ENCODE measurements around the gene ATP10A. TPM values are rescaled to one million over a fixed set of nuclear protein-coding genes. Genes with fewer than 3 reads are reported as not detected.

Gene ATP10A
- total RNA-seq, 1 experiment from 2014 or later: 2.1 TPM

DNA sequence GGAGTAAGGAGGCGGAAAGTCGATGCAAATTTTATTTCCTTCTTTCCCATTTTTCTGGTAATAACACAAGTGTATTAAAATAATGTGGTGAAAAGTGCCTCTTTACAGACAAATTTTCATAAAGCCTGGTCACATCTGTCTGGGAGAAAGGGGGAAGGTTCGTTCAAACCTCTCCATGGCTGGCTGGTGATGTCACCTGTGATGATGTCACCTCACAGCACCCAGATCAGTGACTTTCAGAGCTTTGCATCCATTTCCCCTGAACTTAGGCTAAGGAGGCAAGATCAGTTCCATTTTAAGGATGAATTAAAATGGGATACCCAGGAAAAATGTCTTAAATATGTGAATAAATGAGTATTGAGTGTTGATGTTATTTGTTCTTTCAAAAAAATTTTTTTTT is 34.1 kb downstream of the ATP10A start:
- Mint-ChIP-seq H3K4me1 (peaks cover 6% of the 10 kb centered on the region; the same call in 1 of the 2 replicates), H3K36me3 (no peaks in the 10 kb centered on the region), H3K9me3 (peaks cover 12% of the 10 kb centered on the region), H3K27me3 (ENCODE audit: low read depth) (no peaks in the 10 kb centered on the region), H3K27ac (no peak overlapping the region), H3K4me3 (no peak overlapping the region)
- TF ChIP-seq, protein P1, sequence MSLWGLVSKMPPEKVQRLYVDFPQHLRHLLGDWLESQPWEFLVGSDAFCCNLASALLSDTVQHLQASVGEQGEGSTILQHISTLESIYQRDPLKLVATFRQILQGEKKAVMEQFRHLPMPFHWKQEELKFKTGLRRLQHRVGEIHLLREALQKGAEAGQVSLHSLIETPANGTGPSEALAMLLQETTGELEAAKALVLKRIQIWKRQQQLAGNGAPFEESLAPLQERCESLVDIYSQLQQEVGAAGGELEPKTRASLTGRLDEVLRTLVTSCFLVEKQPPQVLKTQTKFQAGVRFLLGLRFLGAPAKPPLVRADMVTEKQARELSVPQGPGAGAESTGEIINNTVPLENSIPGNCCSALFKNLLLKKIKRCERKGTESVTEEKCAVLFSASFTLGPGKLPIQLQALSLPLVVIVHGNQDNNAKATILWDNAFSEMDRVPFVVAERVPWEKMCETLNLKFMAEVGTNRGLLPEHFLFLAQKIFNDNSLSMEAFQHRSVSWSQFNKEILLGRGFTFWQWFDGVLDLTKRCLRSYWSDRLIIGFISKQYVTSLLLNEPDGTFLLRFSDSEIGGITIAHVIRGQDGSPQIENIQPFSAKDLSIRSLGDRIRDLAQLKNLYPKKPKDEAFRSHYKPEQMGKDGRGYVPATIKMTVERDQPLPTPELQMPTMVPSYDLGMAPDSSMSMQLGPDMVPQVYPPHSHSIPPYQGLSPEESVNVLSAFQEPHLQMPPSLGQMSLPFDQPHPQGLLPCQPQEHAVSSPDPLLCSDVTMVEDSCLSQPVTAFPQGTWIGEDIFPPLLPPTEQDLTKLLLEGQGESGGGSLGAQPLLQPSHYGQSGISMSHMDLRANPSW (CRISPR knock-in tag; conservative IDR thresholded peaks at IDR 0.05; ENCODE audit: low read depth): no peak
- TF ChIP-seq ZNF219 (CRISPR knock-in tag; IDR thresholded peaks at IDR 0.05; ENCODE audit: borderline replicate concordance): no peak
- no peak for TF ChIP-seq HMGXB4 (CRISPR knock-in tag; IDR thresholded peaks at IDR 0.05)
- TF ChIP-seq ZNF425 (CRISPR knock-in tag; conservative IDR thresholded peaks at IDR 0.05): no peak
- no peak for TF ChIP-seq NR2C2 (CRISPR knock-in tag; IDR thresholded peaks at IDR 0.05)
- no peak for TF ChIP-seq JUN (CRISPR knock-in tag; IDR thresholded peaks at IDR 0.05)
- TF ChIP-seq EMX1 (CRISPR knock-in tag; IDR thresholded peaks at IDR 0.05): no peak
- ATAC-seq: no peak
- DNase-seq (ENCODE audit: low spot score): no peak
- ChIA-PET CTCF (interaction anchor here (0.5 kb wide), 1 partner anchor 320 kb away, joined by 3 read pairs; no protein-coding TSS in a partner anchor), POLR2A (no interaction called here)

GRCh38 chr15:25825207-25825606 is 37.9 kb downstream of the ATP10A start:
- DNase-seq (ENCODE audit: low spot score) (no peak), ATAC-seq (no peak)
- peaks cover 7% of the 10 kb centered on the region for H3K9me3 Mint-ChIP-seq
- peaks cover 6% of the 10 kb centered on the region; the same call in 1 of the 2 replicates for H3K4me1 Mint-ChIP-seq
- TF ChIP-seq ELF4 (CRISPR knock-in tag; IDR thresholded peaks at IDR 0.05; ENCODE audit: low read depth): no peak
- TF ChIP-seq, protein P2, sequence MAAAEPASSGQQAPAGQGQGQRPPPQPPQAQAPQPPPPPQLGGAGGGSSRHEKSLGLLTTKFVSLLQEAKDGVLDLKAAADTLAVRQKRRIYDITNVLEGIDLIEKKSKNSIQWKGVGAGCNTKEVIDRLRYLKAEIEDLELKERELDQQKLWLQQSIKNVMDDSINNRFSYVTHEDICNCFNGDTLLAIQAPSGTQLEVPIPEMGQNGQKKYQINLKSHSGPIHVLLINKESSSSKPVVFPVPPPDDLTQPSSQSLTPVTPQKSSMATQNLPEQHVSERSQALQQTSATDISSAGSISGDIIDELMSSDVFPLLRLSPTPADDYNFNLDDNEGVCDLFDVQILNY (CRISPR knock-in tag; IDR thresholded peaks at IDR 0.05): no peak
- no peak for TF ChIP-seq TEAD1 (CRISPR knock-in tag; IDR thresholded peaks at IDR 0.05)
- no peak for TF ChIP-seq HMGXB4 (CRISPR knock-in tag; IDR thresholded peaks at IDR 0.05)
- TF ChIP-seq ZNF232 (CRISPR knock-in tag; IDR thresholded peaks at IDR 0.05): no peak
- TF ChIP-seq, protein P3, sequence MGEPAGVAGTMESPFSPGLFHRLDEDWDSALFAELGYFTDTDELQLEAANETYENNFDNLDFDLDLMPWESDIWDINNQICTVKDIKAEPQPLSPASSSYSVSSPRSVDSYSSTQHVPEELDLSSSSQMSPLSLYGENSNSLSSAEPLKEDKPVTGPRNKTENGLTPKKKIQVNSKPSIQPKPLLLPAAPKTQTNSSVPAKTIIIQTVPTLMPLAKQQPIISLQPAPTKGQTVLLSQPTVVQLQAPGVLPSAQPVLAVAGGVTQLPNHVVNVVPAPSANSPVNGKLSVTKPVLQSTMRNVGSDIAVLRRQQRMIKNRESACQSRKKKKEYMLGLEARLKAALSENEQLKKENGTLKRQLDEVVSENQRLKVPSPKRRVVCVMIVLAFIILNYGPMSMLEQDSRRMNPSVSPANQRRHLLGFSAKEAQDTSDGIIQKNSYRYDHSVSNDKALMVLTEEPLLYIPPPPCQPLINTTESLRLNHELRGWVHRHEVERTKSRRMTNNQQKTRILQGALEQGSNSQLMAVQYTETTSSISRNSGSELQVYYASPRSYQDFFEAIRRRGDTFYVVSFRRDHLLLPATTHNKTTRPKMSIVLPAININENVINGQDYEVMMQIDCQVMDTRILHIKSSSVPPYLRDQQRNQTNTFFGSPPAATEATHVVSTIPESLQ (CRISPR knock-in tag; IDR thresholded peaks at IDR 0.05): no peak
- TF ChIP-seq JUN (CRISPR knock-in tag; IDR thresholded peaks at IDR 0.05): no peak
- no peak for TF ChIP-seq GABPB1 (CRISPR knock-in tag; IDR thresholded peaks at IDR 0.05)
- TF ChIP-seq CDX4 (CRISPR knock-in tag; IDR thresholded peaks at IDR 0.05; ENCODE audit: borderline replicate concordance): no peak
- no peak for TF ChIP-seq MLX (CRISPR knock-in tag; IDR thresholded peaks at IDR 0.05)
- TF ChIP-seq ZNF423 (CRISPR knock-in tag; IDR thresholded peaks at IDR 0.05): no peak
- no peak for TF ChIP-seq ZBTB21 (CRISPR knock-in tag; IDR thresholded peaks at IDR 0.05; ENCODE audit: borderline replicate concordance)
- no peak for TF ChIP-seq ESRRA (CRISPR knock-in tag; IDR thresholded peaks at IDR 0.05; ENCODE audit: borderline replicate concordance)
- POLR2A ChIA-PET: no interaction called here
- no peak overlapping the region for H3K4me3 Mint-ChIP-seq
- no peaks in the 10 kb centered on the region for H3K27me3 Mint-ChIP-seq (ENCODE audit: low read depth)
- H3K36me3 Mint-ChIP-seq: no peaks in the 10 kb centered on the region
- CTCF ChIA-PET: interaction anchor here (1.1 kb wide), 1 partner anchor 116 kb away, joined by 3 read pairs; no protein-coding TSS in a partner anchor
- no peak overlapping the region for H3K27ac Mint-ChIP-seq

Data from WTC11 (cell line).